HEK293T (cell line): Measurements from ENCODE around the gene TMEM229B.
"Not testable (repeated sequence)": the region's sequence is repeated elsewhere in the genome, so short reads cannot be mapped to it uniquely, and the experiment has no call there.

Experiments
- ARNT ChIP-seq: fragments of 450-650 bp; IDR thresholded peaks from 2 replicates; pipeline ENCODE4 v1.6.1; 2017; ENCODE audit warnings: mild to moderate bottlenecking
- FOXK2 ChIP-seq: fragments of 450-650 bp; IDR thresholded peaks from 2 replicates; pipeline ENCODE4 v1.6.1; 2016; ENCODE audit warnings: mild to moderate bottlenecking
- HDGF ChIP-seq: fragments of 450-650 bp; IDR thresholded peaks from 2 replicates; pipeline ENCODE4 v1.6.1; 2017; ENCODE audit warnings: antibody characterized with exemption, borderline replicate concordance
- TARDBP ChIP-seq: fragments of 450-650 bp; IDR thresholded peaks from 2 replicates; pipeline ENCODE4 v1.6.1; 2016

DNA sequence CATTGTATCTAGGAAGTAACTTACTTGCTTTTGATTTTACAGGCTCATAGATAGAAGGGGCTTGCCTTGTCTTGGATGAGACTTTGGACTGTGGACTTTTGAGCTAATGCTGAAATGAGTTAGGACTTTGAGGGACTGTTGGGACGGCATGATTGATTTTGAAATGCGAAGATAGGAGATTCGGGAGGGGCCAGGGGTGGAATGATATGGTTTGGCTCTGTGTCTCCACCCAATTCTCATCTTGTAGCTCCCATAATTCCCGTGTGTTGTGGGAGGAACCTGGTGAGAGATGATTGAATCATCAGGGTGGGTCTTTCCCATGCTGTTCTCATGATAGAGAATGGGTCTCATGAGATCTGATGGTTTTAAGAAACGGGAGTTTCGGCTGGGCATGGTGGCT is 36.9 kb downstream of the TMEM229B start:
- not testable (repeated sequence) for TF ChIP-seq FOXK2, ARNT, HDGF, TARDBP
